22Rv1 (cell line): ENCODE data around the gene CTSH.

Source experiments
- H3K27ac ChIP-seq: fragments of 450-650 bp; 2 replicates; pipeline ENCODE4 v1.5.1; 2017
- ZFX ChIP-seq: fragments of 450-650 bp; IDR thresholded peaks from 2 replicates; pipeline ENCODE4 v1.6.1; 2017; ENCODE audit warnings: antibody characterized with exemption, borderline replicate concordance
- TF ChIP-seq, protein P1 (sequence below): fragments of 450-650 bp; IDR thresholded peaks from 2 replicates; pipeline ENCODE4 v1.5.1; 2017; ENCODE audit warnings: mild to moderate bottlenecking

Gene CTSH

GRCh38 chr15:78944669-78945407 is at the start of gene CTSH:
Gene CTSH, minus strand, starts transcription at chr15:78945046. Its CDS starts 65 bp downstream, at chr15:78944981.
- no peak within 1 kb of the TSS for H3K27ac ChIP-seq
- TF ChIP-seq, protein P1, sequence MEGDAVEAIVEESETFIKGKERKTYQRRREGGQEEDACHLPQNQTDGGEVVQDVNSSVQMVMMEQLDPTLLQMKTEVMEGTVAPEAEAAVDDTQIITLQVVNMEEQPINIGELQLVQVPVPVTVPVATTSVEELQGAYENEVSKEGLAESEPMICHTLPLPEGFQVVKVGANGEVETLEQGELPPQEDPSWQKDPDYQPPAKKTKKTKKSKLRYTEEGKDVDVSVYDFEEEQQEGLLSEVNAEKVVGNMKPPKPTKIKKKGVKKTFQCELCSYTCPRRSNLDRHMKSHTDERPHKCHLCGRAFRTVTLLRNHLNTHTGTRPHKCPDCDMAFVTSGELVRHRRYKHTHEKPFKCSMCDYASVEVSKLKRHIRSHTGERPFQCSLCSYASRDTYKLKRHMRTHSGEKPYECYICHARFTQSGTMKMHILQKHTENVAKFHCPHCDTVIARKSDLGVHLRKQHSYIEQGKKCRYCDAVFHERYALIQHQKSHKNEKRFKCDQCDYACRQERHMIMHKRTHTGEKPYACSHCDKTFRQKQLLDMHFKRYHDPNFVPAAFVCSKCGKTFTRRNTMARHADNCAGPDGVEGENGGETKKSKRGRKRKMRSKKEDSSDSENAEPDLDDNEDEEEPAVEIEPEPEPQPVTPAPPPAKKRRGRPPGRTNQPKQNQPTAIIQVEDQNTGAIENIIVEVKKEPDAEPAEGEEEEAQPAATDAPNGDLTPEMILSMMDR, result no peak
- no peak for TF ChIP-seq ZFX

GRCh38 chr15:78993931-78994530 is 49.2 kb upstream of the CTSH start:
- H3K27ac ChIP-seq, result no peak overlapping the region
- no peak for TF ChIP-seq ZFX
- TF ChIP-seq, protein P1, result no peak

GRCh38 chr15:78993257-78993930 is 48.5 kb upstream of the CTSH start:
- no peak overlapping the region for H3K27ac ChIP-seq

GRCh38 chr15:78992416-78993256 is 47.8 kb upstream of the CTSH start:
- no peak for TF ChIP-seq ZFX
- TF ChIP-seq, protein P1, result no peak
- no peak overlapping the region for H3K27ac ChIP-seq

More at GRCh38 chr15:78993257-78993930, 48.5 kb upstream of the CTSH start:
- TF ChIP-seq, protein P1, result no peak
- no peak for TF ChIP-seq ZFX

DNA sequence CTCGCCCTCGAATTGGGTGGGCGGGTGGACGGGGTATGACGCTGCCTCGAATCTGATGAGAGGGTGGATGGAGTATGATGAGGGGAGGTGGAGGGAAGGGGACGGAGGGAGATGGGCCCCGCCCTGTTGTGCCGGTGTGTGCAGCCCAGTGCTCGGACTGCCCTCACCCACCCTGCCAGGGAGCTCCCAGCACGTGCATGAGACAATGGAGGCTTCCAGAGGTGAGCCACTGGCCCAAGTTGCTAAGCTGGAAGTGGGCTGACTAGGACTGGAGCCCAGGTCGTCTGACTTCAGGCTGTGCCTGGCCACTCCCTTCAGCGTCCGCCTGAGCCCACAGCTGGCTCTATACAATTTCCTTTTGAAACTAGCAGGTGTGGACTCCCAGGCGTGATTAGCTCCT is 47.0 kb upstream of the CTSH start:
- no peak overlapping the region for H3K27ac ChIP-seq
- TF ChIP-seq ZFX, result no peak
- TF ChIP-seq, protein P1, result no peak

DNA sequence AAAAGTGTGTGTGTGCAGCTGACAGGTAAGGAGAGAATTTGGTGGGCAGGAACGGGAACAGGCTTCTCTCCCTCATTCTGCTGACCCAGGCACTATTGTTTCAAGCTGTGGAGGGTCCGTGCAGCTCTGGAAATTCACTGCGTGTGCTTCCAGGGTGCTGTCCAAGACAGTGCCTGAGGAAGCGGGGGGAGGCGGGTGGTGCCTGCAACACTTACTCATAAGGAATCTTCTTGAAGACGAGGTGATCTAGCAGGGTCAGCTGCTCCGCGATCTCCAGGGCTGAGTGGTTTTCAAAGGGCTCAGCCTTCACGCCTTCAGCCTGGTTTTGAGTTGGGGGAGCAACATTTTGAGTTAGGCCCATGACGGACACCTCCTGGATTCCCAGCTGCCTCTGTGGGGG is 46.6 kb upstream of the CTSH start:
- TF ChIP-seq, protein P1, result no peak
- no peak for TF ChIP-seq ZFX
- H3K27ac ChIP-seq, result no peak overlapping the region
